Caco-2 (cell line): Measurements from ENCODE around the gene OSBPL6. TPM values are rescaled to one million over a fixed set of nuclear protein-coding genes. Genes with fewer than 3 reads are reported as not detected.

ENCODE experiments used
- BruUV-seq: library from RNA; stranded (reverse); fragments of 400-500 nt; replicated peaks from 2 replicates; lab custom pipeline; 2021; lab: Mats Ljungman, UMichigan
- CTCF ChIA-PET: fragments of 300-600 bp; sonication (Branson Sonifier 250); formaldehyde crosslinking; loops from one replicate; lab custom pipeline; 2022; ENCODE audit warnings: antibody characterized with exemption; lab: Charles Lee
- POLR2A ChIA-PET: fragments of 300-600 bp; sonication (Branson Sonifier 250); formaldehyde crosslinking; loops from one replicate; lab custom pipeline; 2022; ENCODE audit warnings: antibody characterized with exemption; lab: Charles Lee
- DNase-seq, 2 experiments: peaks; one replicate each; pipeline versions ENCODE4 v3.0.0 to v3.0.0-alpha.2; 2020 to 2022
- H3K27me3 ChIP-seq: replicated peaks from 2 replicates; pipeline ENCODE4 v1.6.0; 2011; ENCODE audit warnings: low read length; ENCODE audit not compliant: control insufficient read depth, insufficient read depth
- H3K36me3 ChIP-seq: 2 replicates; pipeline ENCODE4 v1.5.1; 2011; ENCODE audit warnings: low read length; ENCODE audit not compliant: control insufficient read depth, insufficient read depth
- H3K4me1 ChIP-seq: fragments of 250-450 bp; sonication (Bioruptor Pico); 2 replicates; pipeline ENCODE4 v1.5.1; 2020; ENCODE audit warnings: mild to moderate bottlenecking
- H3K4me3 ChIP-seq: 2 replicates; pipeline ENCODE4 v1.5.1; 2011; ENCODE audit warnings: low read depth, mild to moderate bottlenecking, control low read depth, low read length
- H3K9me3 ChIP-seq: fragments of 250-450 bp; sonication (Bioruptor Pico); 2 replicates; pipeline ENCODE4 v1.5.1; 2020; ENCODE audit warnings: mild to moderate bottlenecking, moderate library complexity
- H3K27ac Mint-ChIP-seq: one replicate; pipeline ENCODE4 v1.8.0; 2022; ENCODE audit warnings: mixed read lengths; ENCODE audit not compliant: unreplicated experiment
- H3K27me3 Mint-ChIP-seq: one replicate; pipeline ENCODE4 v1.8.0; 2022; ENCODE audit warnings: mixed read lengths; ENCODE audit not compliant: insufficient read depth, unreplicated experiment
- H3K36me3 Mint-ChIP-seq: one replicate; pipeline ENCODE4 v1.8.0; 2022; ENCODE audit warnings: mild to moderate bottlenecking, mixed read lengths; ENCODE audit not compliant: insufficient read depth, unreplicated experiment
- H3K4me1 Mint-ChIP-seq: one replicate; pipeline ENCODE4 v1.8.0; 2022; ENCODE audit warnings: low read depth, mixed read lengths; ENCODE audit not compliant: unreplicated experiment
- H3K4me3 Mint-ChIP-seq: one replicate; pipeline ENCODE4 v1.8.0; 2022; ENCODE audit warnings: mild to moderate bottlenecking, moderate library complexity, mixed read lengths; ENCODE audit not compliant: unreplicated experiment
- H3K9me3 Mint-ChIP-seq: one replicate; pipeline ENCODE4 v1.8.0; 2022; ENCODE audit warnings: mixed read lengths; ENCODE audit not compliant: unreplicated experiment
- CTCF ChIP-seq, 2 experiments: fragments of 200-600 bp in 1 of 2; IDR thresholded peaks; 1 replicate in 1 of 2; 2 replicates in 1 of 2; pipeline versions ENCODE4 v1.5.1 to v1.8.0; 2011 to 2022; ENCODE audit warnings: antibody characterized with exemption in 1 of 2, control low read depth in 1 of 2, inconsistent platforms in 1 of 2, low read depth in 1 of 2, low read length in 1 of 2, mild to moderate bottlenecking in 1 of 2, moderate library complexity in 1 of 2; ENCODE audit not compliant: insufficient read depth in 1 of 2, severe bottlenecking in 1 of 2, unreplicated experiment in 1 of 2
- intact Hi-C: fragments of 100-400 bp; cut with micrococcal nuclease; formaldehyde crosslinking; loops from one replicate; pipeline ENCODE4 v1.10.0; 2022; ENCODE audit not compliant: unreplicated experiment
- total RNA-seq: library from RNA; stranded (reverse); gene quantifications from 2 replicates; pipeline ENCODE4 v1.2.3, GENCODE V29; 2022

The OSBPL6 gene
- total RNA-seq, 1 experiment from 2014 or later, result 1.5 TPM

GRCh38 chr2:178285287-178285615 is 90.9 kb downstream of the OSBPL6 start:
- no peak for TF ChIP-seq CTCF (IDR thresholded peaks at IDR 0.05; ENCODE audit: insufficient read depth in 1 of 2, low read depth in 1 of 2, low read length in 1 of 2, severe bottlenecking in 1 of 2, unreplicated experiment in 1 of 2)
- H3K4me3 Mint-ChIP-seq, result no peak overlapping the region
- no peaks in the 10 kb centered on the region for H3K27me3 Mint-ChIP-seq
- peaks cover 24% of the 10 kb centered on the region for H3K4me1 Mint-ChIP-seq
- POLR2A ChIA-PET, result no interaction called here
- H3K9me3 Mint-ChIP-seq, result peaks cover 17% of the 10 kb centered on the region
- H3K36me3 Mint-ChIP-seq, result no peaks in the 10 kb centered on the region
- Histone ChIP-seq H3K4me1 (peaks cover 27% of the 10 kb centered on the region), H3K36me3 (no peaks in the 10 kb centered on the region), H3K27me3 (no peaks in the 10 kb centered on the region), H3K4me3 (no peak overlapping the region), H3K9me3 (peaks cover 9% of the 10 kb centered on the region; the same call in 1 of the 2 replicates)
- intact Hi-C loops, result no loop called here
- H3K27ac Mint-ChIP-seq, result no peak overlapping the region
- DNase-seq, result no peak
- CTCF ChIA-PET, result interaction anchor here (0.6 kb wide), 1 partner anchor 824 kb away, joined by 4 read pairs; no protein-coding TSS in a partner anchor
- no TSS peak for BruUV-seq

- H3K27me3 ChIP-seq, result no peaks in the 10 kb centered on the region
- Mint-ChIP-seq H3K27me3 (no peaks in the 10 kb centered on the region), H3K9me3 (peaks cover 24% of the 10 kb centered on the region), H3K4me3 (no peak overlapping the region), H3K36me3 (no peaks in the 10 kb centered on the region), H3K27ac (no peak overlapping the region), H3K4me1 (peaks cover 24% of the 10 kb centered on the region)
- H3K36me3 ChIP-seq, result no peaks in the 10 kb centered on the region
- H3K4me3 ChIP-seq, result no peak overlapping the region
- no TSS peak for BruUV-seq
- peaks cover 27% of the 10 kb centered on the region for H3K4me1 ChIP-seq
- intact Hi-C loops, result no loop called here
- peaks cover 9% of the 10 kb centered on the region; the same call in 1 of the 2 replicates for H3K9me3 ChIP-seq
- TF ChIP-seq CTCF (IDR thresholded peaks at IDR 0.05; ENCODE audit: insufficient read depth in 1 of 2, low read depth in 1 of 2, low read length in 1 of 2, severe bottlenecking in 1 of 2, unreplicated experiment in 1 of 2), result no peak
- ChIA-PET CTCF (no interaction called here), POLR2A (no interaction called here)
- no peak for DNase-seq
These were observed 92.3 kb downstream of the OSBPL6 start for GRCh38 chr2:178286636-178287035.

GRCh38 chr2:178287652-178288344 is 93.5 kb downstream of the OSBPL6 start:
- H3K27me3 Mint-ChIP-seq, result no peaks in the 10 kb centered on the region
- intact Hi-C loops, result no loop called here
- TF ChIP-seq CTCF (IDR thresholded peaks at IDR 0.05; ENCODE audit: insufficient read depth in 1 of 2, low read depth in 1 of 2, low read length in 1 of 2, severe bottlenecking in 1 of 2, unreplicated experiment in 1 of 2), result no peak
- CTCF ChIA-PET, result no interaction called here
- no peak overlapping the region for H3K27ac Mint-ChIP-seq
- H3K4me3 Mint-ChIP-seq, result no peak overlapping the region
- Histone ChIP-seq H3K36me3 (no peaks in the 10 kb centered on the region), H3K4me3 (no peak overlapping the region), H3K27me3 (no peaks in the 10 kb centered on the region), H3K9me3 (peaks cover 9% of the 10 kb centered on the region; the same call in 1 of the 2 replicates), H3K4me1 (peaks cover 22% of the 10 kb centered on the region)
- no peaks in the 10 kb centered on the region for H3K36me3 Mint-ChIP-seq
- H3K9me3 Mint-ChIP-seq, result peaks cover 34% of the 10 kb centered on the region
- H3K4me1 Mint-ChIP-seq, result peaks cover 27% of the 10 kb centered on the region
- no TSS peak for BruUV-seq
- DNase-seq, result no peak
- POLR2A ChIA-PET, result no interaction called here
